Urothelium cell line (cell line): ENCODE results near the gene DYRK1B.
"Not testable (repeated sequence)": the region's sequence is repeated elsewhere in the genome, so short reads cannot be mapped to it uniquely, and the experiment has no call there.

Source experiments
- DNase-seq: peaks from one replicate; pipeline ENCODE4 v3.0.0; 2011; ENCODE audit warnings: low spot score, mixed read lengths
- FAIRE-seq: peaks from 2 replicates; lab custom pipeline; 2011; peaks lifted over from hg19 to GRCh38; lab: Jason Lieb, UNC

DYRK1B gene

GRCh38 chr19:39833464-39834286 lies at the start of gene DYRK1B:
Gene DYRK1B (minus strand): TSS chr19:39834162. CDS start chr19:39831867, 2,295 bp downstream.
- FAIRE-seq (no peak), DNase-seq (peak; percentile 91)

GRCh38 chr19:39882645-39883044 lies 48.7 kb upstream of the DYRK1B start:
- not testable (repeated sequence) for DNase-seq, FAIRE-seq

- not testable (repeated sequence) for FAIRE-seq, DNase-seq
Observed at GRCh38 chr19:39881495-39882110, 47.6 kb upstream of the DYRK1B start.

- DNase-seq, FAIRE-seq: not testable (repeated sequence)
Observed at GRCh38 chr19:39880241-39880640, 46.3 kb upstream of the DYRK1B start.

- FAIRE-seq, DNase-seq: not testable (repeated sequence)
Observed at GRCh38 chr19:39879796-39880195, 45.8 kb upstream of the DYRK1B start.

- DNase-seq, FAIRE-seq: not testable (repeated sequence)
Observed at GRCh38 chr19:39878866-39879265, 44.9 kb upstream of the DYRK1B start.

- no peak for DNase-seq
- no peak for FAIRE-seq
Observed at GRCh38 chr19:39878398-39878797, 44.4 kb upstream of the DYRK1B start.

- not testable (repeated sequence) for FAIRE-seq, DNase-seq
Observed at GRCh38 chr19:39877982-39878381, 44.0 kb upstream of the DYRK1B start.

- DNase-seq, FAIRE-seq: not testable (repeated sequence)
Observed at GRCh38 chr19:39877488-39877887, 43.5 kb upstream of the DYRK1B start.

GRCh38 chr19:39876486-39876885 lies 42.5 kb upstream of the DYRK1B start:
- not testable (repeated sequence) for FAIRE-seq, DNase-seq

GRCh38 chr19:39875401-39875864 lies 41.5 kb upstream of the DYRK1B start:
- not testable (repeated sequence) for FAIRE-seq, DNase-seq

- FAIRE-seq (no peak), DNase-seq (no peak)
Observed at GRCh38 chr19:39874404-39874803, 40.4 kb upstream of the DYRK1B start.

GRCh38 chr19:39873385-39873784 lies 39.4 kb upstream of the DYRK1B start:
- FAIRE-seq (no peak), DNase-seq (no peak)

GRCh38 chr19:39871886-39872866 lies 38.2 kb upstream of the DYRK1B start:
- FAIRE-seq = no peak
- no peak for DNase-seq

- FAIRE-seq = no peak
- no peak for DNase-seq
Observed at GRCh38 chr19:39871362-39871761, 37.4 kb upstream of the DYRK1B start.

GRCh38 chr19:39870171-39870971 lies 36.4 kb upstream of the DYRK1B start:
- FAIRE-seq = no peak
- DNase-seq = no peak

GRCh38 chr19:39867952-39868351 lies 34.0 kb upstream of the DYRK1B start:
- FAIRE-seq = no peak

GRCh38 chr19:39867133-39867532 lies 33.2 kb upstream of the DYRK1B start:
- FAIRE-seq (no peak), DNase-seq (no peak)

More at GRCh38 chr19:39867952-39868351, 34.0 kb upstream of the DYRK1B start:
- DNase-seq = no peak

- DNase-seq (no peak), FAIRE-seq (no peak)
Observed at GRCh38 chr19:39865953-39866352, 32.0 kb upstream of the DYRK1B start.

- FAIRE-seq (no peak), DNase-seq (no peak)
Observed at GRCh38 chr19:39865186-39865585, 31.2 kb upstream of the DYRK1B start.
